HEK293 (cell line): Measurements from ENCODE around the gene CENPX.

ENCODE experiments used
- ATF2 ChIP-seq: fragments of 450-650 bp; formaldehyde crosslinking; IDR thresholded peaks from 2 replicates; pipeline ENCODE4 v1.5.1; 2016; ENCODE audit warnings: missing biosample characterization, missing genetic modification characterization, low read depth
- CTCF ChIP-seq: fragments of 450-650 bp; formaldehyde crosslinking; IDR thresholded peaks from 2 replicates; pipeline ENCODE4 v1.5.1; 2016; ENCODE audit warnings: missing biosample characterization, missing genetic modification characterization
- GLIS1 ChIP-seq: fragments of 450-650 bp; formaldehyde crosslinking; IDR thresholded peaks from 2 replicates; pipeline ENCODE4 v1.5.1; 2016; ENCODE audit warnings: missing biosample characterization, missing genetic modification characterization
- PRDM10 ChIP-seq: fragments of 450-650 bp; formaldehyde crosslinking; IDR thresholded peaks from 2 replicates; pipeline ENCODE4 v1.5.1; 2016; ENCODE audit warnings: missing biosample characterization, missing genetic modification characterization
- SETDB1 ChIP-seq: IDR thresholded peaks from one replicate; pipeline ENCODE4 v1.6.1; 2017; ENCODE audit warnings: mild to moderate bottlenecking, low read length, moderate library complexity, mixed read lengths; ENCODE audit not compliant: insufficient read length
- ZFP41 ChIP-seq: fragments of 450-650 bp; formaldehyde crosslinking; IDR thresholded peaks from 2 replicates; pipeline ENCODE4 v1.5.1; 2016; ENCODE audit warnings: missing biosample characterization, missing genetic modification characterization, borderline replicate concordance
- ZNF223 ChIP-seq: fragments of 450-650 bp; formaldehyde crosslinking; IDR thresholded peaks from 2 replicates; pipeline ENCODE4 v1.5.1; 2016; ENCODE audit warnings: missing biosample characterization, missing genetic modification characterization
- ZNF324 ChIP-seq: fragments of 450-650 bp; formaldehyde crosslinking; IDR thresholded peaks from 2 replicates; pipeline ENCODE4 v1.5.1; 2016; ENCODE audit warnings: missing biosample characterization, missing genetic modification characterization
- ZNF335 ChIP-seq: fragments of 450-650 bp; formaldehyde crosslinking; conservative IDR thresholded peaks from 2 replicates; pipeline ENCODE4 v1.5.1; 2016; ENCODE audit warnings: missing biosample characterization, missing genetic modification characterization
- ZNF362 ChIP-seq: fragments of 450-650 bp; formaldehyde crosslinking; IDR thresholded peaks from 2 replicates; pipeline ENCODE4 v1.5.1; 2016; ENCODE audit warnings: missing biosample characterization, missing genetic modification characterization
- ZNF521 ChIP-seq: fragments of 450-650 bp; formaldehyde crosslinking; IDR thresholded peaks from 2 replicates; pipeline ENCODE4 v1.5.1; 2017; ENCODE audit warnings: missing biosample characterization, mild to moderate bottlenecking, missing genetic modification characterization
- ZNF544 ChIP-seq: fragments of 450-650 bp; formaldehyde crosslinking; IDR thresholded peaks from 2 replicates; pipeline ENCODE4 v1.5.0; 2017; ENCODE audit warnings: missing biosample characterization, missing genetic modification characterization
- ZNF629 ChIP-seq: fragments of 450-650 bp; formaldehyde crosslinking; IDR thresholded peaks from 2 replicates; pipeline ENCODE4 v1.5.1; 2017; ENCODE audit warnings: missing biosample characterization, missing genetic modification characterization
- ZNF792 ChIP-seq: fragments of 450-650 bp; formaldehyde crosslinking; IDR thresholded peaks from 2 replicates; pipeline ENCODE4 v1.5.1; 2016; ENCODE audit warnings: missing biosample characterization, missing genetic modification characterization

GRCh38 chr17:82014971-82015310 lies 7.7 kb downstream of the CENPX start:
- TF ChIP-seq ATF2 (tag by site-specific recombination): no peak
- no peak for TF ChIP-seq ZNF792
- no peak for TF ChIP-seq ZNF521
- TF ChIP-seq CTCF (tag by site-specific recombination): no peak
- no peak for TF ChIP-seq ZNF324
- TF ChIP-seq ZNF629 (tag by site-specific recombination): no peak
- no peak for TF ChIP-seq ZNF335 (tag by site-specific recombination)
- TF ChIP-seq ZFP41 (tag by site-specific recombination): no peak
- no peak for TF ChIP-seq SETDB1
- TF ChIP-seq GLIS1 (tag by site-specific recombination): no peak
- TF ChIP-seq ZNF544 (tag by site-specific recombination): no peak
- no peak for TF ChIP-seq ZNF362 (tag by site-specific recombination)
- no peak for TF ChIP-seq PRDM10 (tag by site-specific recombination)
- no peak for TF ChIP-seq ZNF223 (tag by site-specific recombination)
